Ectodermal cell (in vitro differentiated cells): ENCODE results near the gene BRAT1.
"Not testable (repeated sequence)": the region's sequence is repeated elsewhere in the genome, so short reads cannot be mapped to it uniquely, and the experiment has no call there.

ENCODE experiments used
- H3K27ac ChIP-seq: 2 replicates; pipeline ENCODE4 v1.7.0; 2013; ENCODE audit warnings: mild to moderate bottlenecking, low read depth, low read length; ENCODE audit not compliant: insufficient read depth, poor library complexity, severe bottlenecking
- H3K27me3 ChIP-seq: 2 replicates; pipeline ENCODE4 v1.7.0; 2013; ENCODE audit warnings: mild to moderate bottlenecking, low read length; ENCODE audit not compliant: insufficient read depth, control insufficient read depth, poor library complexity, severe bottlenecking
- H3K36me3 ChIP-seq: one replicate; pipeline ENCODE4 v1.7.0; 2013; ENCODE audit warnings: low read length; ENCODE audit not compliant: control insufficient read depth, insufficient read depth
- H3K4me1 ChIP-seq: one replicate; pipeline ENCODE4 v1.7.0; 2013; ENCODE audit warnings: low read length; ENCODE audit not compliant: control insufficient read depth, insufficient read depth
- H3K4me3 ChIP-seq: 2 replicates; pipeline ENCODE4 v1.7.0; 2013; ENCODE audit warnings: low read depth, low read length, control low read depth; ENCODE audit not compliant: insufficient read depth
- H3K9me3 ChIP-seq: 2 replicates; pipeline ENCODE4 v1.7.0; 2013; ENCODE audit warnings: mild to moderate bottlenecking, low read length, moderate library complexity; ENCODE audit not compliant: control insufficient read depth
- WGBS, 2 experiments: methylation state at CpG; one replicate each; pipeline ENCODE4 v1.1.7; 2013; ENCODE audit warnings: missing lambda C conversion rate in 2 of 2; 5-methylcytosine and 5-hydroxymethylcytosine counted together

Gene BRAT1

DNA sequence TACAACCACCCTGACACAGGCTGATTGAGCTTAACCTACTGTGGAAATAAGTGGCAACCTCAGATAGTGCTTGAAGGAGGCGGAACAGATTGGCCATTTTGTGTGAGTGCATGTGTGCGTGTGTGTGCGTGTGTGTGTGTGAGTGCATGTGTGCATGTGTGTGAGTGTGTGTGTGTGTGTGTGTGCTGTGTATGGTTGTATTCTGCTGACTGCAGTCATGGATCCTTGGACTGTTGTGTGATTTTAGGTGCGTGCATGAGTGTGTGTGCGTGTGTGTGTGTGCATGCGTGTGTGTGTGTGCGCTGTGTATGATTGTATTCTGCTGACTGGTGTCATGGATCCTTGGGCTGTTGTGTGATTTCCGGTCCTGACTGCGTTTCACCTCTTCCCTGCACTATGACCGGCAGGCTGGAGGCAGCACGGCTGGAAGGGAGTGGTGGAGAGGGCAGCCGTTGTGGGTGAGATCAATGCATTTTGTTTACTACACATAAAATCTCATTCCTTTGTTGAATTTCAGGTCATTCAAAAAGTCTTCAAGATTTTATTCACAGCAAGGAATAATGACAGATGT, 9.7 kb upstream of the BRAT1 start:
- 87 to 90% methylated on average over 12 of the region's 12 CpGs for WGBS, 2 experiments
- H3K27ac ChIP-seq: no peak overlapping the region

DNA sequence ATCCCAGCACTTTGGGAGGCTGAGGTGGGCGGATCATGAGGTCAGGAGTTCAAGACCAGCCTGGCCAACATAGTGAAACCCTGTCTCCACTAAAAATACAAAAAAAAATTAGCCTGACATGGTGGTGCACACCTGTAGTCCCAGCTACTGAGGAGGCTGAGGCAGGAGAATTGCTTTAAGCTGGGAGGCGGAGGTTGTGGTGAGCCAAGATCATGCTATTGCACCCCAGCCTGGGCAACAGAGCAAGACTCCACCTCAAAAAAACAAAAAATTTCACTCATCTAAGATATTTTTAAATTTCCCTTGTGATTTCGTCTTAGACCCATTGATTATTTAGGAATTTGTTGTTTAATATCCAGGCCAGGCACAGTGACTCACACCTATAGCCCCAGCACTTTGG, 8.6 kb upstream of the BRAT1 start:
- H3K4me1 ChIP-seq: peaks cover 20% of the 10 kb centered on the region
- not testable (repeated sequence) for H3K27ac ChIP-seq, H3K4me3 ChIP-seq, H3K27me3 ChIP-seq, H3K36me3 ChIP-seq, H3K9me3 ChIP-seq
- WGBS, 2 experiments: 96 to 98% methylated on average over 2 to 3 of the region's 3 CpGs

More for the DNA sequence above, 9.7 kb upstream of the BRAT1 start:
- H3K4me1 ChIP-seq: peaks cover 27% of the 10 kb centered on the region
- H3K36me3 ChIP-seq: no peaks in the 10 kb centered on the region
- no peak overlapping the region for H3K4me3 ChIP-seq
- H3K27me3 ChIP-seq: no peaks in the 10 kb centered on the region
- H3K9me3 ChIP-seq: no peaks in the 10 kb centered on the region

DNA sequence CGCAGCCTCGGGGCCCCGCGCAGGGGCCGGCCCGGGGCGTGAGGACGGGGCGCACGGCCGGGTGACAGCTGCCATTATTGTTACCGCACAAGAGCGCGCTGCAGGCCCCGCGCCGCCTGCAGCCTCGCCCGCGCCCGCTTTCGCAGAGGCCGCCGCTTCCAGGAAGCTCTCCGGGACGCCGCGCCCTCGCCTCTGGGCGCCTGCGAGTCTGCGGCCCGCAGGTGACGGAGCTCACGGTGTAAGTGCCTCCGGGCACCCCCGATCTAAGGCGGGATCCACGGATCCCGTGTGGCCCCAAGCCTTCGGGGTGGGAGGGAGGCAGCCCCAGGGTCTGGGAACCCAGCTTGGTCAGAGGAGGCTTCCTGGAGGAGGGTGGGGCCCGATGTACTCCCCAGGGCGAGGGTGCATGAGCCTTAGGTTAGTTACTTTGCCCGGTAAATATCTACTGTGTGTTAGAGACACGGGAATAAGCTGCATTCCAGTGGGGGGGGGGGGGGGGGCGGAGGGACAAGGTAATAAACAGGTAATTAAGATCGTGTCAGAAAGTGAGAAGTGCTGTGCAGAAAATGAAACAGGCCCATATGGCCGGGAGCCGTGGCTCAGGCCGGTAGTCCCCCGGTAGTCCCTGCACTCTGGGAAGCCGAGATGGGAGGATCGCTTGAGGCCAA, 4.1 kb upstream of the BRAT1 start:
- WGBS, 2 experiments: 9 to 10% methylated on average over 52 of the region's 53 CpGs
- Histone ChIP-seq H3K9me3 (no peaks in the 10 kb centered on the region), H3K36me3 (no peaks in the 10 kb centered on the region), H3K4me3 (peak overlapping the region; percentile 93), H3K4me1 (peaks cover 2% of the 10 kb centered on the region), H3K27me3 (no peaks in the 10 kb centered on the region), H3K27ac (no peak overlapping the region)

DNA sequence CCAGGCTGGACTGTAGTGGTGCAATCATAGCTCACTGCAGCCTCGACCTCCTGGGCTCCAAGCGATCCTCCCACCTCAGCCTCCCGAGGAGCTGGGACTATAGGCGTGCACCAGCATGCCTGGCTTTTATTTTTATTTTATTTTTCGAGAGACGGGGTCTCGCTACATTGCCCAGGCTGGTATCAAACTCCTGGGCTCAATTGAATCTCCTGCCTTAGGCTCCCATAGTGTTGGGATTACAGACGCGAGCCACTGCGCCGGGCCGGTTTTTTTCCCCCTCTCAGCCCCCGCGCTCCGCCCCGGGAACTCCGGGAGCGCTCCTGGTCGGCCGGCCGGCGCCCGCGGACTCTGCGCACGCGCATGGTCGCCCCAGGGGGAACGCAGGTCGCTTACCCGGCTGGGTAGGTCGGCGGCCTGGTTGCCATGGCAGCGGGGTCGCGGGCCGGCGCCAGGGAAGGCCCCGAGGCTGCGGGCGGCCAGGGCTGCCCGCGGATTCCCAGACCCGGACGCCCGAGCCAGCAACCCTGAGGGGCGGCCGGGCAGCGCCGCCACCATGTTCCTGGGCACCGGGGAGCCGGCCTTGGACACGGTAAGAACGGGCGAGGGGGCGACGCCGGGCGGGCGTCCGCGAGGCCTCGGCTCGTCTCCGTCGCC, 3.4 kb upstream of the BRAT1 start, which contains the start of gene IQCE:
TSS of gene IQCE (plus strand) at position 351 of the 654 bp plus-strand sequence. CDS start at position 554, 203 bp downstream.
- Histone ChIP-seq H3K4me1 (peaks cover 7% of the 10 kb centered on the region), H3K9me3 (no peaks in the 10 kb centered on the region), H3K4me3 (peak within 1 kb of the TSS; percentile 93), H3K27ac (no peak within 1 kb of the TSS), H3K36me3 (no peaks in the 10 kb centered on the region), H3K27me3 (no peaks in the 10 kb centered on the region)
- 7% methylated on average over 66 of the region's 66 CpGs for WGBS, 2 experiments

DNA sequence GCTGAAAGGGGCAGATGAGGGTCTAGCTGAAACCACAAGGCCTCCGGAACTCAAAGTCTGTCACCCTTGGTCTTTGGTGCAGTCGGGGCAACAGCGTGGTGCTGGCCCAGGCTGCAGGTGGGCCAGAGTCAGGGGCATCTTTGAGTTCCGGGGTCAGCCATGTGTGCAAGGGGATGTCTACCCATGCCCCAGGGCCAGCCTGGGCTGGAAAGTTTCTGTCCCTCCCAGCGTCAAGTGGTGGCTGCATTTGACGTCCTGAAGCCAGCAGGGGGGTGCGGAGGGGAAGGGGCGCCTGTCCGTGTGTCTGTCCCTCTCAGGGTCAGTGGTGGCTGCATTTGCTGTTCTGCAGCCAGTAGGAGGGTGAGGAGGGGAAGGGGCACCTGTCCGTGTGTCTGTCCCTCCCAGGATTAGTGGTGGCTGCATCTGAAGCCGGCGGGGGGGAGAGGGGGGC, 638 bp downstream of the BRAT1 start:
- Histone ChIP-seq H3K27ac (no peak overlapping the region), H3K4me3 (peak overlapping the region; percentile 67)
- 20 to 22% methylated on average over 12 of the region's 12 CpGs for WGBS, 2 experiments

DNA sequence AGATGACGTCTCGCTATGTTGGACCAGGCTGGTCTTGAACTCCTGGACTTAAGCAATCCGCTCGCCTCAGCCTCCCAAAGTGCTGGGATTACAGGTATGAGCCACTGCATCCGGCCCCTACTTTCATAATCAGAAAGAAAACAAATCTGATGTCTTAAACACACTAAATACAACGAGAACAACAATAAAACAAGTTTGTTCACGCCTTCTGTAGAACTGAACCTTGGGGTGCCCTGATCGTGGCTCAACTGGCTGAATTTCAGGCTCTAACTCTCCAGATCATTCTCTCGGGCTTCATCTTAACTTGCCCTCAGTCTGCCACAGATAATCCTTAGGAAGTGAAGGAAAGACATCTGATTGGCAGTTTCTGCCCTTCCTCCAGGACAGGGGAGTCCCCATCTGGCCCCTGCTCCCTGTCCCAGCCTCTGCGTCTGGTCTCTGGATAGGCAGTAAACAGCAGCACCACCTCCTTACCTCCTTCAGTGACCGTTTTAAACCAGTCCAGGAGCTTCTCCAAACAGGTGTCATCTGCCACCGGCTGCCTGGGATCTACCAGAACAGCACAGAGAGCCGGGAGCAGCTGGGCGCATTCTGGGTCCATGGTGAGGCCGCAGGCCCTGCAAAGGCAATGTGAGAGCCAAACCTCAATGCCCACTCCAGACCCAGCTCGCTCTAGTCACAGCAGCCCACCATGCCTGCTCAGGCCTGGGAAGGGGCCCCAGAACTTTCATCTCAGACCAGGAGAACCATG, 1.3 kb downstream of the BRAT1 start:
- H3K9me3 ChIP-seq: no peaks in the 10 kb centered on the region
- H3K4me1 ChIP-seq: peaks cover 7% of the 10 kb centered on the region
- H3K36me3 ChIP-seq: peaks cover 4% of the 10 kb centered on the region
- peak overlapping the region; percentile 67 for H3K4me3 ChIP-seq
- no peaks in the 10 kb centered on the region for H3K27me3 ChIP-seq
- no peak overlapping the region for H3K27ac ChIP-seq
- WGBS, 2 experiments: 91 to 92% methylated on average over 16 of the region's 16 CpGs

More for the DNA sequence above, 638 bp downstream of the BRAT1 start:
- no peaks in the 10 kb centered on the region for H3K27me3 ChIP-seq
- H3K36me3 ChIP-seq: peaks cover 4% of the 10 kb centered on the region
- H3K4me1 ChIP-seq: peaks cover 7% of the 10 kb centered on the region
- no peaks in the 10 kb centered on the region for H3K9me3 ChIP-seq

DNA sequence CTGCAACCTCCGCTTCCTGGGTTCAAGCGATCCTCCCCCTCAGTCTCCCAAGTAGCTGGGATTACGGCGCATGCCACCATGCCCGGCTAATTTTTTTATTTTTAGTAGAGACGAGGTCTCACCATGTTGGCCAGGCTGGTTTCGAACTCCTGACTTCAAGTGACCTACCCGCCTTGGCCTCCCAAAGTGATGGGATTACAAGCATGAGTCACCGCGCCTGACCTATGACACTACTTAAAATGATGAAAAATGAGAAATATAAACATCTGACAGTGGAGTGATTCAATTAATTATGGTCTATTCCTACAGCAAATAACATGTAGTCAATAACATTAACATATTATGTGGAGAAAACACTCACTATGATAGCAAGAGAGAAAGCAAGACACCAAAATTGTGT, 2.2 kb downstream of the BRAT1 start:
- peaks cover 4% of the 10 kb centered on the region for H3K36me3 ChIP-seq
- H3K27ac ChIP-seq: no peak overlapping the region
- 95 to 97% methylated on average over 10 of the region's 10 CpGs for WGBS, 2 experiments
- no peaks in the 10 kb centered on the region for H3K9me3 ChIP-seq
- no peak overlapping the region for H3K4me3 ChIP-seq
- H3K4me1 ChIP-seq: peaks cover 7% of the 10 kb centered on the region
- H3K27me3 ChIP-seq: no peaks in the 10 kb centered on the region

DNA sequence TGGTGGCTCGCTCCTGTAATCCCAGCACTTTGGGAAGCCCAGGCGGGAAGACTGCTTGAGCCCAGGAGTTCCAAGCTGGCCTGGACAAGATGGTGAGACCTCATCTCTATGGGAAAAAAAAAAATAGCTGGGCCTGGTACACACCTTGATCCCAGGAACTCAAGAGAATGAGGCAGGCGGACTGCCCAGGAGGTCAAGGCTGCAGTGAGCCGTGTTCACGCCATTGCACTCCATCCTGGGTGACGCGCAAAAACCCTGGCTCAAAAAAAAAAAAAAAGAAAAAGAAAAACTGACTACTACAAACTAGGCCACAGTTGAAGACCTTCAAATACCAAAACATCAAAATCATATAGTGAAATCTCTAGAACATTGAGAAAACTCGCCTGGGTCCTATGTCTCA, 3.9 kb downstream of the BRAT1 start:
- no peak overlapping the region for H3K27ac ChIP-seq
- H3K36me3 ChIP-seq: peaks cover 4% of the 10 kb centered on the region
- 87 to 92% methylated on average over 8 of the region's 8 CpGs for WGBS, 2 experiments
- H3K9me3 ChIP-seq: no peaks in the 10 kb centered on the region
- peaks cover 7% of the 10 kb centered on the region for H3K4me1 ChIP-seq
- H3K4me3 ChIP-seq: no peak overlapping the region
- H3K27me3 ChIP-seq: no peaks in the 10 kb centered on the region

DNA sequence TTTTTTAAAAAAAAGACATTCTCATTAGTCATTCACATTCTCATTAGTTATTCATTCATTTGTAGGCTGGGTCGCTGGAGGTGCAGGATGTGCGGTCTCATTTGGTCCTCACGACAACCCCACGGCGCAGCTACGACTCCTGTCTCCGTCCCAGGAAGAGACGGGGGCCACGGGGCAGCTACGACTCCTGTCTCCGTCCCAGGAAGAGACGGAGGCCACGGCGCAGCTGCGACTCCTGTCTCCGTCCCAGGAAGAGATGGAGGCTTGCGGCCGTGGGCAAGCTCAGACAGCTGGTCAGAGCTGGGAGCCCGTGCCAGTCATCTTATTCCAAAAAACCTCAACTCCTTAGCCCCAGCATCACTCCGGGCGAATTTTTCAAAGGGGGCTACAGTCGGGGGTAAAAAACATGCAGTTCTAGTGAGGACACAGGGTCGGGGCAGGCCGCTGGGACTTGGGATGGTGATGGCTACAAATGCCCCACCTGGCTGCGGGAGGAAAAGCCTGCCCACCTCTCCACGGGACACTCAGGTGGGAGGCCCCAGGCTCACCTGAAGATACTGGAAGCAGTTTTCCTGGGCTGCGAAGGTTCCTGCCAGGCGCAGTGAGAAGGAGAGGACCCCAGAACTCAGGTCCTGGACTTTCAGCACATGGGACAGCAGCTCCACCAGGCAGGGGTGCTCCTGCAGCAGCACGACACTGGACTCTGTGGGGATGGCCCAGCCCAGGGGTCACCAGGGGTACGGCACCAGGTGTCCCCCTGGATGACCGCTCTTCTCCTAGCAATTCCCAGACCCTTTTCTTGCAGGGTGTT, 8.3 kb downstream of the BRAT1 start:
- 91 to 94% methylated on average over 31 of the region's 31 CpGs for WGBS, 2 experiments
- no peak overlapping the region for H3K4me3 ChIP-seq
- H3K36me3 ChIP-seq: peaks cover 14% of the 10 kb centered on the region
- no peak overlapping the region for H3K27ac ChIP-seq
- H3K4me1 ChIP-seq: no peaks in the 10 kb centered on the region
- H3K9me3 ChIP-seq: no peaks in the 10 kb centered on the region
- H3K27me3 ChIP-seq: no peaks in the 10 kb centered on the region
